Measurements from ENCODE around the gene LIN7A. TPM values are rescaled to one million over a fixed set of nuclear protein-coding genes. Genes with fewer than 3 reads are reported as not detected.
"Not testable (repeated sequence)": the region's sequence is repeated elsewhere in the genome, so short reads cannot be mapped to it uniquely, and the experiment has no call there.

Gene LIN7A
- total and polyA plus RNA-seq, 2 donors from 2014 or later, result 9.7 to 9.9 TPM

DNA sequence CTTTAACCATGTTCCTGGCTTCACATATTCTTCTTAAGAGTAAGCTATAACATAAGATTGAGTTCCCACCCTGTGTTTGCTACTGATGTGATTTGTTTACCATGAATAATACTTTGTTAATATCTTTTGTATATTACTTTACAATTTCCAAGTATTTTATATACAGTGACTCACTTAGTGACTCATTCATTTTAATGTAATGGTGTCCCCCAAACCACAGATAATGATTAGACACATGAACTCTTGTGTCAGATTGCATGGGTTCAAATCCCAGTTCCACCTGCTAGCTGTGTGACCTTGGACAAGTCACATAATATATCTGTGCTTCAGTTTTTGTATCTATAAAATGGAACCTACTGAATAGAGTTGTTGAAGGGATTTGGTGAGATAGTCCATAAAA, 144.9 kb downstream of the LIN7A start:
- H3K36me3 ChIP-seq (ENCODE audit: control insufficient read depth in 2 of 3, insufficient read depth in 3 of 3, low read length in 3 of 3), result peaks cover 0 to 4% (median 0%) of the 10 kb centered on the region in 3 donors
- H3K4me1 ChIP-seq (ENCODE audit: control insufficient read depth in 2 of 3, insufficient read depth in 2 of 3, low read depth in 1 of 3, low read length in 3 of 3), result no peaks in the 10 kb centered on the region
- intact Hi-C loops (cut with DNase I), result no loop called here
- FAIRE-seq, result no peak
- no peak overlapping the region for H3K27ac ChIP-seq (ENCODE audit: low read depth in 2 of 2, low read length in 2 of 2)
- DNase-seq, result no peak
- H3K4me3 ChIP-seq (ENCODE audit: low read length in 3 of 3), result no peak overlapping the region
- H3K9ac ChIP-seq (ENCODE audit: low read length in 3 of 3), result no peak overlapping the region
- no peaks in the 10 kb centered on the region for H3K9me3 ChIP-seq (ENCODE audit: control insufficient read depth in 2 of 3, insufficient read depth in 1 of 3, low read length in 3 of 3)
- no peaks in the 10 kb centered on the region for H3K27me3 ChIP-seq (ENCODE audit: control insufficient read depth, insufficient read depth, low read length)
- TF ChIP-seq, protein P1, sequence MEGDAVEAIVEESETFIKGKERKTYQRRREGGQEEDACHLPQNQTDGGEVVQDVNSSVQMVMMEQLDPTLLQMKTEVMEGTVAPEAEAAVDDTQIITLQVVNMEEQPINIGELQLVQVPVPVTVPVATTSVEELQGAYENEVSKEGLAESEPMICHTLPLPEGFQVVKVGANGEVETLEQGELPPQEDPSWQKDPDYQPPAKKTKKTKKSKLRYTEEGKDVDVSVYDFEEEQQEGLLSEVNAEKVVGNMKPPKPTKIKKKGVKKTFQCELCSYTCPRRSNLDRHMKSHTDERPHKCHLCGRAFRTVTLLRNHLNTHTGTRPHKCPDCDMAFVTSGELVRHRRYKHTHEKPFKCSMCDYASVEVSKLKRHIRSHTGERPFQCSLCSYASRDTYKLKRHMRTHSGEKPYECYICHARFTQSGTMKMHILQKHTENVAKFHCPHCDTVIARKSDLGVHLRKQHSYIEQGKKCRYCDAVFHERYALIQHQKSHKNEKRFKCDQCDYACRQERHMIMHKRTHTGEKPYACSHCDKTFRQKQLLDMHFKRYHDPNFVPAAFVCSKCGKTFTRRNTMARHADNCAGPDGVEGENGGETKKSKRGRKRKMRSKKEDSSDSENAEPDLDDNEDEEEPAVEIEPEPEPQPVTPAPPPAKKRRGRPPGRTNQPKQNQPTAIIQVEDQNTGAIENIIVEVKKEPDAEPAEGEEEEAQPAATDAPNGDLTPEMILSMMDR (IDR thresholded peaks at IDR 0.05; ENCODE audit: borderline replicate concordance, extremely low read depth, insufficient read depth), result no peak

DNA sequence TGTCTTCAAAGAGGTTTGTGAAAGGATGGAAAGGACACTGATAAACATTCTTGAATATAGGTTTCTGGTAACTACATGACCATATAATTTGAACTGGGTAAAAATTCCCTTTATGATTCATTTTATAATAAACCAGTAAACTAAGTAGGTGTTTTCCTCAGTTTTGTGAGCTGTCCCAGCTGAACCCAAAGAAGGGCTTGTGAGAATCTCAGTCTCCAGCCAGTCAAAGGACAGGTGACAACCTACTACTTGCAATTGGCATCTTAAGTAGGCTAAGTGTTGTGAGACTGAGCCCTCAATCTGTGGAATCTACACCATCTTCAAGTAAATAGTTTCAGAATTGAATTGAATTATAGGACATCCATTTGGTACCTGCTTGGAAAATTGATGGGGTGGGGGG, 145.9 kb downstream of the LIN7A start:
- intact Hi-C loops (cut with DNase I), result no loop called here
- Histone ChIP-seq H3K9me3 (ENCODE audit: control insufficient read depth in 2 of 3, insufficient read depth in 1 of 3, low read length in 3 of 3) (no peaks in the 10 kb centered on the region), H3K27ac (ENCODE audit: low read depth in 2 of 2, low read length in 2 of 2) (no peak overlapping the region), H3K36me3 (ENCODE audit: control insufficient read depth in 2 of 3, insufficient read depth in 3 of 3, low read length in 3 of 3) (no peaks in the 10 kb centered on the region), H3K9ac (ENCODE audit: low read length in 3 of 3) (no peak overlapping the region), H3K27me3 (ENCODE audit: control insufficient read depth, insufficient read depth, low read length) (no peaks in the 10 kb centered on the region), H3K4me1 (ENCODE audit: control insufficient read depth in 2 of 3, insufficient read depth in 2 of 3, low read depth in 1 of 3, low read length in 3 of 3) (no peaks in the 10 kb centered on the region), H3K4me3 (ENCODE audit: low read length in 3 of 3) (no peak overlapping the region)
- FAIRE-seq (no peak), DNase-seq (no peak)
- TF ChIP-seq, protein P1 (IDR thresholded peaks at IDR 0.05; ENCODE audit: borderline replicate concordance, extremely low read depth, insufficient read depth), result no peak

DNA sequence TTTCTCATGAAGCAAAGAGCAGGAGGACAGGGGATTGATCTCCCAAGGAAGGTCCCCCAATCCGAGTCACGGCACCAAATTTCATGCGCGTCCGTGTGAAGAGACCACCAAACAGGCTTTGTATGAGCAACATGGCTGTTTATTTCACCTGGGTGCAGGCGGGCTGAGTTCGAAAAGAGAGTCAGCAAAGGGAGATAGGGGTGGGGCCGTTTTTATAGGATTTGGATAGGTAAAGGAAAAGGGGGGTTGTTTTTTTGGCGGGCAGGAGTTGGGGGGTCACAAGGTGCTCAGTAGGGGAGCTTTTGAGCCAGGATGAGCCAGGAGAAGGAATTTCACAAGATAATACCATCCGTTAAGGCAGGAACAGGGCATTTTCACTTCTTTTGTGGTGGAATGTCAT, 149.3 kb downstream of the LIN7A start:
- H3K27me3 ChIP-seq (ENCODE audit: control insufficient read depth, insufficient read depth, low read length); H3K27ac ChIP-seq (ENCODE audit: low read depth in 2 of 2, low read length in 2 of 2); H3K36me3 ChIP-seq (ENCODE audit: control insufficient read depth in 2 of 3, insufficient read depth in 3 of 3, low read length in 3 of 3); H3K4me1 ChIP-seq (ENCODE audit: control insufficient read depth in 2 of 3, insufficient read depth in 2 of 3, low read depth in 1 of 3, low read length in 3 of 3); H3K9ac ChIP-seq (ENCODE audit: low read length in 3 of 3); H3K9me3 ChIP-seq (ENCODE audit: control insufficient read depth in 2 of 3, insufficient read depth in 1 of 3, low read length in 3 of 3); FAIRE-seq; H3K4me3 ChIP-seq (ENCODE audit: low read length in 3 of 3); DNase-seq; intact Hi-C loops (cut with DNase I): not testable (repeated sequence)

DNA sequence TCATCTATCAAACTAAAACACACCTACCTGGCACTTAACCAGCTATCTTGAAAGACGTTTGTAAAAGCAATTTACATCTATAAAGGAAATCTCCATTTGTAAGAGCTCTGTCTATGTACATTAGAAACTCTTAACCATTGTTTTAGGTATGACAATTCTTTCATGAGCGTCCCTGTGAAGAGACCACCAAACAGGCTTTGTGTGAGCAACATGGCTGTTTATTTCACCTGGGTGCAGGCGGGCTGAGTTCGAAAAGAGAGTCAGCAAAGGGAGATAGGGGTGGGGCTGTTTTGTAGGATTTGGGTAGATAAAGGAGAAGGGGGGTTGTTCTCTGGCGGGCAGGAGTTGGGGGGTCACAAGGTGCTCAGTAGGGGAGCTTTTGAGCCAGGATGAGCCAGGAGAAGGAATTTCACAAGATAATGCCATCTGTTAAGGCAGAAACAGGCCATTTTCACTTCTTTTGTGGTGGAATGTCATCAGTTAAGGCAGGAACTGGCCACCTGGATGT, 154.7 kb downstream of the LIN7A start:
- H3K9ac ChIP-seq (ENCODE audit: low read length in 3 of 3); H3K27me3 ChIP-seq (ENCODE audit: control insufficient read depth, insufficient read depth, low read length); FAIRE-seq; DNase-seq; H3K27ac ChIP-seq (ENCODE audit: low read depth in 2 of 2, low read length in 2 of 2); H3K9me3 ChIP-seq (ENCODE audit: control insufficient read depth in 2 of 3, insufficient read depth in 1 of 3, low read length in 3 of 3); intact Hi-C loops (cut with DNase I); H3K36me3 ChIP-seq (ENCODE audit: control insufficient read depth in 2 of 3, insufficient read depth in 3 of 3, low read length in 3 of 3); H3K4me1 ChIP-seq (ENCODE audit: control insufficient read depth in 2 of 3, insufficient read depth in 2 of 3, low read depth in 1 of 3, low read length in 3 of 3); H3K4me3 ChIP-seq (ENCODE audit: low read length in 3 of 3): not testable (repeated sequence)
